GM12865 (cell line): ENCODE data around the gene ZGLP1.

Source experiments
- DNase-seq: peaks from one replicate; pipeline ENCODE4 v3.0.0; 2010; ENCODE audit warnings: low read depth
- H3K4me3 ChIP-seq: 2 replicates; pipeline ENCODE4 v1.5.1; 2011; ENCODE audit warnings: mild to moderate bottlenecking, low read depth, low read length, control low read depth
- CTCF ChIP-seq: IDR thresholded peaks from 2 replicates; pipeline ENCODE4 v1.5.1; 2011; ENCODE audit warnings: low read length, control low read depth, low read depth, inconsistent platforms; ENCODE audit not compliant: insufficient read depth; ENCODE audit errors: missing control alignments

ZGLP1 gene

GRCh38 chr19:10299545-10300458, 9.8 kb downstream of the ZGLP1 start:
- H3K4me3 ChIP-seq, result no peak overlapping the region
- no peak for TF ChIP-seq CTCF
- DNase-seq, result no peak

- peak overlapping the region; percentile 52 for H3K4me3 ChIP-seq
- DNase-seq, result no peak
- no peak for TF ChIP-seq CTCF
Measured at GRCh38 chr19:10295847-10296591, 13.6 kb downstream of the ZGLP1 start.

GRCh38 chr19:10295305-10295846, 14.2 kb downstream of the ZGLP1 start:
- peak; percentile 84 for DNase-seq
- peak overlapping the region; percentile 52 for H3K4me3 ChIP-seq
- TF ChIP-seq CTCF, result peak; percentile 8

GRCh38 chr19:10294368-10294697, 15.3 kb downstream of the ZGLP1 start:
- H3K4me3 ChIP-seq, result no peak overlapping the region
- no peak for DNase-seq

GRCh38 chr19:10293637-10294367, 15.8 kb downstream of the ZGLP1 start:
- no peak for TF ChIP-seq CTCF
- no peak overlapping the region for H3K4me3 ChIP-seq
- DNase-seq, result no peak

More at GRCh38 chr19:10294368-10294697, 15.3 kb downstream of the ZGLP1 start:
- TF ChIP-seq CTCF, result no peak

- no peak for TF ChIP-seq CTCF
- H3K4me3 ChIP-seq, result peak overlapping the region; percentile 37
- no peak for DNase-seq
Measured at GRCh38 chr19:10292789-10293636, 16.6 kb downstream of the ZGLP1 start.
